GM11168 (cell line): ENCODE measurements around the gene C1orf105.

Source experiments
- in situ Hi-C: fragments of 300-500 bp; cut with MboI; formaldehyde crosslinking; loops from one replicate; pipeline ENCODE4 v1.12.0; 2022; ENCODE audit warnings: low sequenced_read_pairs; ENCODE audit not compliant: unreplicated experiment

The C1orf105 gene

GRCh38 chr1:172449585-172450523, 29.4 kb downstream of the C1orf105 start:
- in situ Hi-C loops: no loop called here

GRCh38 chr1:172450524-172450885, 30.0 kb downstream of the C1orf105 start:
- in situ Hi-C loops: no loop called here

- in situ Hi-C loops: no loop called here
These were observed 30.5 kb downstream of the C1orf105 start for GRCh38 chr1:172451002-172451443.

GRCh38 chr1:172452536-172453152, 32.2 kb downstream of the C1orf105 start:
- in situ Hi-C loops: no loop called here

GRCh38 chr1:172453153-172453545, 32.7 kb downstream of the C1orf105 start:
- in situ Hi-C loops: no loop called here

- in situ Hi-C loops: no loop called here
These were observed 33.1 kb downstream of the C1orf105 start for GRCh38 chr1:172453607-172454006.

GRCh38 chr1:172455451-172455850, 35.0 kb downstream of the C1orf105 start:
- in situ Hi-C loops: no loop called here

GRCh38 chr1:172456344-172456769, 35.9 kb downstream of the C1orf105 start:
- in situ Hi-C loops: no loop called here

GRCh38 chr1:172457479-172458130, 37.1 kb downstream of the C1orf105 start:
- in situ Hi-C loops: no loop called here

GRCh38 chr1:172460177-172460576, 39.7 kb downstream of the C1orf105 start:
- in situ Hi-C loops: loop anchor here (10.0 kb wide), 1 partner anchor 255 kb away; no protein-coding TSS in a partner anchor

GRCh38 chr1:172460887-172461315, 40.4 kb downstream of the C1orf105 start:
- in situ Hi-C loops: loop anchor here (10.0 kb wide), 1 partner anchor 254 kb away; no protein-coding TSS in a partner anchor

- in situ Hi-C loops: loop anchor here (10.0 kb wide), 1 partner anchor 249 kb away; no protein-coding TSS in a partner anchor
These were observed 45.1 kb downstream of the C1orf105 start for GRCh38 chr1:172465617-172466016.

GRCh38 chr1:172466795-172467407, 46.4 kb downstream of the C1orf105 start:
- in situ Hi-C loops: loop anchor here (10.0 kb wide), 1 partner anchor 248 kb away; no protein-coding TSS in a partner anchor

- in situ Hi-C loops: loop anchor here (10.0 kb wide), 1 partner anchor 247 kb away; no protein-coding TSS in a partner anchor
These were observed 47.0 kb downstream of the C1orf105 start for GRCh38 chr1:172467446-172467845.

GRCh38 chr1:172468296-172468695, 47.8 kb downstream of the C1orf105 start:
- in situ Hi-C loops: loop anchor here (10.0 kb wide), 1 partner anchor 247 kb away; no protein-coding TSS in a partner anchor

- in situ Hi-C loops: loop anchor here (10.0 kb wide), 1 partner anchor 245 kb away; no protein-coding TSS in a partner anchor
These were observed 49.2 kb downstream of the C1orf105 start for GRCh38 chr1:172469717-172470116.

GRCh38 chr1:172470149-172470548, 49.7 kb downstream of the C1orf105 start:
- in situ Hi-C loops: no loop called here

GRCh38 chr1:172471666-172472065, 51.2 kb downstream of the C1orf105 start:
- in situ Hi-C loops: no loop called here

GRCh38 chr1:172472495-172472894, 52.0 kb downstream of the C1orf105 start:
- in situ Hi-C loops: no loop called here

- in situ Hi-C loops: no loop called here
These were observed 52.8 kb downstream of the C1orf105 start for GRCh38 chr1:172473302-172473701.
